HL-60/S4 treated with retinoic acid at 250 ng/mL for 4 days and 3 days (cell line): ENCODE measurements around the gene UBA3.

Experiments
- in situ Hi-C: fragments of 300-500 bp; cut with MboI; formaldehyde crosslinking; loops from 2 replicates; pipeline ENCODE4 v1.7.0; 2022; ENCODE audit warnings: low sequenced_read_pairs

UBA3 gene

GRCh38 chr3:69012800-69013252 is 67.3 kb downstream of the UBA3 start:
- in situ Hi-C loops = no loop called here

GRCh38 chr3:69012100-69012799 is 67.9 kb downstream of the UBA3 start:
- in situ Hi-C loops = no loop called here

GRCh38 chr3:69011096-69011730 is 69.0 kb downstream of the UBA3 start:
- in situ Hi-C loops = no loop called here

- in situ Hi-C loops = no loop called here
Observed at GRCh38 chr3:69009559-69010410, 70.4 kb downstream of the UBA3 start.

- in situ Hi-C loops = no loop called here
Observed at GRCh38 chr3:69008980-69009379, 71.2 kb downstream of the UBA3 start.

- in situ Hi-C loops = no loop called here
Observed at GRCh38 chr3:69005791-69006482, 74.2 kb downstream of the UBA3 start.

- in situ Hi-C loops = no loop called here
Observed at GRCh38 chr3:69005071-69005790, 74.9 kb downstream of the UBA3 start.
